Measurements from ENCODE around the gene ESYT1.

The ESYT1 gene

GRCh38 chr12:56186957-56187356, 58.9 kb downstream of the ESYT1 start:
- DNase-seq: no peak

DNA sequence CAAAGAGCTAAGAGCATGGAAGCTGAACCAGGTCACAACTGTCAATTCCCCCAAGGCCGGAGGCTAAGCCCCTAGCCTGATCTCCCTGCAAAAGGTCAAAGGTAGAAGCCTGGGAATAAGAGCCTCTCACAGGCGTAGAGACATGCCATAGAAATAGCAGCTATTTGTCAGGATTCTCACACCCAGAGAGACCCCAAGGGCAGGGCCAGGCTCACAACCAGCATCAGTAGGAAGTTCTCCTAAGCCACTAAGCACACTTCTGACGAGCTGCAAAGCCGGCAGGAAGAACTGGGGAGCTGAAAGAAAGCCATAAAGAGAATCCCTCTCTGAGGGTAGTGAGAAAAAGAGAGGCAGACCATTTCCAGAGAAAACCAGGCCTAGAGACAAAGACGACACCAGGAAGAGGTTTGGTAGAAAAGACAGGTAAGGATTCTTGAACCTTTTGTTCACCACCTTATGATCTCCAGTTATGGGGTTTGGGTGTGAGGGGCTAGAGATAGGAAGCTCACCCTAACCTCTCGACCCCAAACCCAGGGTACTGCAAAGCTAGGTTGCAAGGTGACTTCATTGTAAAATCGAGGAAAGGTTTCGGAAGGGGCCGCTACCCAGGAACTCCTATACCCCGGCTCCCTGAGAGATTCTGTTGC, 60.2 kb downstream of the ESYT1 start:
- peak in 2 of 56 donors; percentile 8 to 30 for DNase-seq

- DNase-seq: peak in 6 of 56 donors; percentile 4 to 57 (median 32)
Measured at GRCh38 chr12:56188778-56189098, 60.7 kb downstream of the ESYT1 start.

DNA sequence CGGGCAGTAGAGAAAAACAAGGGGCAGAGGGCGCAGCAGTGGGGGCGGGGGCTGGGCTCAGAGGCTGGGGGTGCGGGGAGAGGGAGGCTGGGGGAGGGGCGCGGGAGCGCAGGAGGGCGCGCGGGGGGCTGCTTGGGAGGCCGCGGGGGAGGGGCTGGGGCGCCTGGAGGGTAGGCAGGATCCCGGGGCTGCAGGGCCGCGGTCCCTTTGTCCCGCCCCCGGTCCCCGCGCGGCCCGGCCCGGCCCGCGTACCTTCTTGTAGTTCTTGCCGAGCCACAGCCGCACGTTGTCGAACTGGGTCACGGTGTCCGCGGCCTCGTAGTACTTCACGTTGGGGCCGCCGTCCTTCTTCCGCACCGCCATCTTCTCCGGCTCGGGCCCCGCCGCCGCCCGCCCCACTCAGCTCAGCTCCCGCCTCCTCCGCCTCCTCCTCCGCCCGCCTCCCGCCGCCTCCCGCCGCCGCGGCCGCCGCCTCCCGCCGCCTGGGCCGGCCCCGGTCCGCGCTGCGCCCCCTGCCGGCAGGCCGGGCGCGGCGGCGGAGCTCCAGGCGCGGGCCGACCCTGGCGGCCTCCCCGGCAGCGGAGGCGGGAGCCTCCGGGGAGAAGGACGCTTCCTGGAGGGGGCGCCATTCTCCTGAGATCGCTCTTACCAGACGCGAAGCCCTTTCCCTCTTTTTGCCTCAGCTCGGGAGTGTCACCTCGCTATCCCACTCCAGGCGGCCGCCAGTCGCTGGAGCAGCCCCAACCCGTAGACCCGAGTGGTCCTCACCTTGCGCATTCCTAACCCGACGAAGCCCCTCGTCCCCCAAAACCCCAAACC, 61.2 kb downstream of the ESYT1 start, which contains the start of gene SMARCC2:
Gene SMARCC2, minus strand, starts transcription at position 385 of the 819 bp plus-strand sequence. Its CDS starts 22 bp downstream, at position 363.
- peak in 55 of 56 donors; percentile 15 to 84 (median 67) for DNase-seq

- peak in 55 of 56 donors; percentile 14 to 89 (median 64) for DNase-seq
Measured at GRCh38 chr12:56189918-56190694, 62.0 kb downstream of the ESYT1 start.

DNA sequence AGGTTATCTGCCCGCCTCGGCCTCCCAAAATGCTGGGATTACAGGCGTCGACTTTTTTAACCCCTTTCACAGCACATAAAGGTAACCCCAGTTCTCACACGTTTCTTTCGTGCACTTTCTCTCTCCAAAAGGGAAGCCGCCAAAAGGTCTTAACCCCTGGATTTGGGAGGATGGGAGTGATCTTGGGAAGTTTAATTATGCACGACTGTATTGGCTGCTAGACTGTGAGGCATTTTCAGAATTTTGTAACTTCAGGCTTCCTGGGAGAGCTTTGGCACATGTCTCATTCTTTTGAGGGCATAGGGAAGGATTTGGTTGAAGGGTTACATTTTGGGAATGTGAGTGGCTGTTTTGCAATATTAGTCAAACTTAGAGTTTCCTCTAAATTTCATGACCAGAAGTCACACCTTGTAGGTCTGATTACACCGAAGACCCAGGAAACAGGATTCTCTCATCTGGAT, 62.7 kb downstream of the ESYT1 start:
- DNase-seq: peak in 2 of 56 donors; percentile 9 to 35

GRCh38 chr12:56192582-56192981, 64.5 kb downstream of the ESYT1 start:
- DNase-seq: no peak

GRCh38 chr12:56193025-56193578, 65.0 kb downstream of the ESYT1 start:
- DNase-seq: peak in 40 of 56 donors; percentile 1 to 80 (median 20)
